Renal pelvis (tissue), 12 donors: ENCODE results near the gene TCEA2. TPM values are rescaled to one million over a fixed set of nuclear protein-coding genes. Genes with fewer than 3 reads are reported as not detected.

Source experiments
- DNase-seq: peaks from one replicate; pipeline ENCODE4 v3.0.0-alpha.2; 2013
- long read RNA-seq, 16 experiments: transcript quantifications; one replicate each; lab custom pipeline, GENCODE V29; 2026
- polyA plus RNA-seq, 3 donors: library from polyadenylated mRNA; unstranded; fragments of 120-200 nt; gene quantifications; one replicate each; pipeline ENCODE4 v1.2.1, GENCODE V29; 2013; ENCODE audit not compliant: insufficient read length in 3 of 3

The TCEA2 gene
- polyA plus RNA-seq, result 10 to 100 TPM; 88.2 to 97.1 (median 93.6) TPM
- long read RNA-seq, donor 1, transcript TCEA2-202 (10 exons, 1,235 nt), result major isoform, 35 of 36 reads
- long read RNA-seq, donor 1, partial matches to known transcripts, result 0 of 36 reads
- long read RNA-seq, donor 1, other reads (novel, unspliced or antisense), result 0 of 36 reads
- long read RNA-seq, donor 2, transcript TCEA2-202 (10 exons, 1,235 nt), result major isoform, 23 of 29 reads
- long read RNA-seq, donor 2, partial matches to known transcripts, result 0 of 29 reads
- long read RNA-seq, donor 2, other reads (novel, unspliced or antisense), result 0 of 29 reads
- long read RNA-seq, donor 3, transcript TCEA2-202 (10 exons, 1,235 nt), result major isoform, 29 of 33 reads
- long read RNA-seq, donor 3, partial matches to known transcripts, result 0 of 33 reads
- long read RNA-seq, donor 3, other reads (novel, unspliced or antisense), result 0 of 33 reads
- long read RNA-seq, donor 4, transcript TCEA2-202 (10 exons, 1,235 nt), result major isoform, 42 of 49 reads
- long read RNA-seq, donor 4, partial matches to known transcripts, result 0 of 49 reads
- long read RNA-seq, donor 4, other reads (novel, unspliced or antisense), result 0 of 49 reads
- long read RNA-seq, donor 5, transcript TCEA2-202 (10 exons, 1,235 nt), result major isoform, 16 of 18 reads
- long read RNA-seq, donor 5, partial matches to known transcripts, result 0 of 18 reads
- long read RNA-seq, donor 5, other reads (novel, unspliced or antisense), result 0 of 18 reads
- long read RNA-seq, donor 6, transcript TCEA2-202 (10 exons, 1,235 nt), result major isoform, 26 of 31 reads
- long read RNA-seq, donor 6, partial matches to known transcripts, result 0 of 31 reads
- long read RNA-seq, donor 6, other reads (novel, unspliced or antisense), result 0 of 31 reads
- long read RNA-seq, donor 7, transcript TCEA2-217 (3 exons, 670 nt), result minor isoform, 7 of 76 reads
- long read RNA-seq, donor 7, transcript TCEA2-202 (10 exons, 1,235 nt), result major isoform, 36 of 76 reads
- long read RNA-seq, donor 7, transcript TCEA2-214 (2 exons, 421 nt), result minor isoform, 5 of 76 reads
- long read RNA-seq, donor 7, partial matches to known transcripts, result 25 of 76 reads
- long read RNA-seq, donor 7, other reads (novel, unspliced or antisense), result 0 of 76 reads
- long read RNA-seq, donor 8, transcript TCEA2-202 (10 exons, 1,235 nt), result major isoform, 10 of 12 reads
- long read RNA-seq, donor 8, partial matches to known transcripts, result 0 of 12 reads
- long read RNA-seq, donor 8, other reads (novel, unspliced or antisense), result 0 of 12 reads
- long read RNA-seq, donor 9, transcript TCEA2-202 (10 exons, 1,235 nt), result major isoform, 41 of 62 reads
- long read RNA-seq, donor 9, partial matches to known transcripts, result 12 of 62 reads
- long read RNA-seq, donor 9, other reads (novel, unspliced or antisense), result 5 of 62 reads
- long read RNA-seq, donor 10, transcript TCEA2-202 (10 exons, 1,235 nt), result major isoform, 23 of 29 reads
- long read RNA-seq, donor 10, partial matches to known transcripts, result 0 of 29 reads
- long read RNA-seq, donor 10, other reads (novel, unspliced or antisense), result 0 of 29 reads
- long read RNA-seq, donor 11, transcript TCEA2-202 (10 exons, 1,235 nt), result major isoform, 18 of 26 reads
- long read RNA-seq, donor 11, partial matches to known transcripts, result 5 of 26 reads
- long read RNA-seq, donor 11, other reads (novel, unspliced or antisense), result 0 of 26 reads
- long read RNA-seq, donor 12, transcript TCEA2-202 (10 exons, 1,235 nt), result major isoform, 37 of 45 reads
- long read RNA-seq, donor 12, partial matches to known transcripts, result 0 of 45 reads
- long read RNA-seq, donor 12, other reads (novel, unspliced or antisense), result 0 of 45 reads
- long read RNA-seq, donor 13, transcript TCEA2-202 (10 exons, 1,235 nt), result major isoform, 16 of 23 reads
- long read RNA-seq, donor 13, partial matches to known transcripts, result 0 of 23 reads
- long read RNA-seq, donor 13, other reads (novel, unspliced or antisense), result 0 of 23 reads
- long read RNA-seq, donor 14, transcript TCEA2-217 (3 exons, 670 nt), result minor isoform, 5 of 77 reads
- long read RNA-seq, donor 14, transcript TCEA2-202 (10 exons, 1,235 nt), result major isoform, 40 of 77 reads
- long read RNA-seq, donor 14, partial matches to known transcripts, result 21 of 77 reads
- long read RNA-seq, donor 14, other reads (novel, unspliced or antisense), result 9 of 77 reads
- long read RNA-seq, donor 15, transcript TCEA2-202 (10 exons, 1,235 nt), result major isoform, 32 of 39 reads
- long read RNA-seq, donor 15, partial matches to known transcripts, result 0 of 39 reads
- long read RNA-seq, donor 15, other reads (novel, unspliced or antisense), result 0 of 39 reads
- long read RNA-seq, donor 16, transcript TCEA2-202 (10 exons, 1,235 nt), result major isoform, 28 of 124 reads
- long read RNA-seq, donor 16, transcript TCEA2-214 (2 exons, 421 nt), result minor isoform, 6 of 124 reads
- long read RNA-seq, donor 16, partial matches to known transcripts, result 80 of 124 reads
- long read RNA-seq, donor 16, other reads (novel, unspliced or antisense), result 5 of 124 reads

DNA sequence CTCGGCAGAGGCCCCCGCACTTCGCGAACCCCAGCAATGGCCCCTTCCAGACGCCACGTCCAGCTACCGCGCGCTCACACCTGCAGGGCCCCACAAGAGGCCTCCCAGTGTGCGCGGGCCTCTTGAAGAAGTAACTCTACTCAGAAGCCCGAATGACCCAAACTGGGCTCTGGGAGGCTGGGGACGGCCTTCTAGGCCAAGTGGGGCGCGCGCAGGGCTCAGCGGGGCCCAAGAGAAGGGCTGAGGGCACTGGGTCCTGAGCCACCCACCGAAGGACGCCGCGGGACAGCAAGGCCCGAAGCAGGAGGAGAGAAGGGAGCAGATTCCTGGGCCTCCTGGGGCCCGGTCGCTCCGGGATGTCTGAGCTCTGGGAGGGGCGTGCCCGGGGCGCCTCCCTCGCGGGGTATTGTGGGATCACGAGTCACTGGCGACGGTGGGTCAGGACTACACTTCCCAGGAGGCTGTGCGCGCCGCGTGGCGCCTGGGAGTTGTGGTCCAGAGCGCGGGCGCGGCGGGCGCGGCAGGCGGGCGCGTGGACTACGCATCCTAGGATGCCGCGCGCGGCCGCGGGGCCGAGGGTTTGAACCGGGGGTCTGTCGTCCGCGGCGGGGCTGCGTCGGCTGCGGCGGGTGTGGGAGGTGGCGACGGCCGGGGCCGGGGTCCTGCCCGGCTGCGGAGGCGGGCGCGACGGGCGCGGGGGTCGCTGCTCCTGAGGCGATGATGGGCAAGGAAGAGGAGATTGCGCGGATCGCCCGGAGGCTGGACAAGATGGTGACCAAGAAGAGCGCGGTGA lies at the start of gene TCEA2:
Gene TCEA2, plus strand, starts transcription at position 603 of the 793 bp plus-strand sequence. Its CDS starts 115 bp downstream, at position 718.
- DNase-seq, result peak; percentile 97

DNA sequence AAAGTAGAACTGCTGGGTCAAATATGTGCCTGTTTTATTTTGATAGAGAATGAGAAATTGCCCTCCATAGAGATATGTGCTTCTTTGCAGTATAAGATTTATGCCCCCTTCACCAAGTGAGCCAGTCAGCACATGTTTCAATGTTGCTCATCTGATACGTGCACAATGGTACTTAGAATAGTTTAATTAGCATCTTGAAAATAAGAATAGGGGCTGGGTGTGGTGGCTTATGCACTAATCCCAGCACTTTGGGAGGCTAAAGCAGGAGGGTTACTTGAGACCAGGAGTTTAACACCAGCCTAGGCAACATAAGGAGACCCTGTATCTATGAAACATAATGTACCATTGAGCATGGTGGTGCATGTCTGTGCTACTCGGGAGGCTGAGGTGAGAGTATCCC lies 47.4 kb upstream of the TCEA2 start:
- DNase-seq, result no peak

- no peak for DNase-seq
Observed at GRCh38 chr20:64021124-64021975, 41.6 kb upstream of the TCEA2 start.

DNA sequence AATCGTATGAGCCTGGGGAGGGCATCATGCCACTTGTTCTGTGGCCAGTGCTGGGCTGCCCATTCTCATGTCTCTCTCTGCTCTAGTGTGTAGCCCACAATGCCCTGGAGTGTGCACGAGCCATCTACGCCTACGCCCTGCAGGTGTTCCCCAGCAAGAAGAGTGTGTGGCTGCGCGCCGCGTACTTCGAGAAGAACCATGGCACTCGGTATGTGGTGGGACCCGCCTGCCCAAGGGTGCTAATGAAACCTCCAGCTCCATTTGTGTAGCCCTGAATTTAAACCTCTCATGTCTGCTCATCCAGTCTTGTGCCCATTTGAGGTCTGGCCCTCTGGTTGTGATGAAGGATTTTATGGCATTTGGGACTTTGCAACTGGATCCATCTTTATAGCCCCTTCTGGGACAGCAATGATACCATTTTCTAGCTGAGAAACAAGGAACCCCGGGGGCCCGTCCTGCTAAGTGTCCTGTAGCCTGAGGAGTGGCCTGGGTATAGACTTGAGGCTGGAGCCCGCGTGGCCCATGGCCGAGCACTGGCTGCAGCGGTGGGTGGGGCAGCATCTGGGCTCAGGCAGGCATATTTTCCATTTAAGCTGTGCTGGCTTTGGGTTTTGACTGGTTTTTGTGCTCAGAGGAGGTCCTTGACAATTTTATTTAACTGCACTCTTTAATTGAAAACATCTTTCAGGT lies 40.2 kb upstream of the TCEA2 start:
- DNase-seq, result no peak

DNA sequence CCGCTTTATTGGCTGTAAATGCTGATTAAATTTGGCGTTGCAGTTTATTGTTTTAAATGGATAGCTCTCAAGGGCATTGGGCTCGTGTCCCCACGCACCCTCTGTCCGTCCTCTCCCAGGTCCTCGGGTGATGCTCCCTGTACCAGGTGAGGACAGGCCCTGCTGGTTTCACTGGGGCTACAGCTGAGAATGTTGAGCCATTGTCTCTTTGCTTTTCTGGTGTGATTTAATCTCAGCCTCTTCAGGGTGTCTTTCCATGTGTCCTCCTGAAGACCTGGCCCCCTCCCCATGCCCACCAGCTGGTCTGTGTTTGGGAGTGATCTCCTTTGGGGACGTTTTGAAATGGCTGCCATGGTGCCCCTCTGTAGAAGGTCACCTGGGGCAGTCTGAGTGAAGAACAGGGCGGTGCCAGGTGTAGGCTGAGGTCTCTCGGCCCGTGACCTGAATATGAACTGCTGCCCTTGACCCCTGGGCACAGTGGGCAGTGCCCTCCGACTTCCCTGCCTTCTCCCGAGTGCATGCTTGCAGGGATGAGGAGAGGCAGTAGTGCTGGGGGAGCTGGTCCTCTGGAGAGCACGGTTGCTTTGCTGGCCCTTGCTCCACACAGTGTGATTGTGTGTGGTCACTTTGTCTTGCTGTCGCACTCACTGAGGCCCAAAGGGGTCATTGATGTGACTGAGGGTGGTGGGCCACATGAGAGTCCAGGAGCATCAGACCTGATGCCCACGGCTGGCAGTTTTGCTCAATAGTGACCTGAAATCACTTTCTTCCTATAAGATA lies 39.4 kb upstream of the TCEA2 start:
- no peak for DNase-seq

GRCh38 chr20:64024141-64024990 lies 38.6 kb upstream of the TCEA2 start:
- no peak for DNase-seq

GRCh38 chr20:64025101-64025825 lies 37.7 kb upstream of the TCEA2 start:
- DNase-seq, result no peak

DNA sequence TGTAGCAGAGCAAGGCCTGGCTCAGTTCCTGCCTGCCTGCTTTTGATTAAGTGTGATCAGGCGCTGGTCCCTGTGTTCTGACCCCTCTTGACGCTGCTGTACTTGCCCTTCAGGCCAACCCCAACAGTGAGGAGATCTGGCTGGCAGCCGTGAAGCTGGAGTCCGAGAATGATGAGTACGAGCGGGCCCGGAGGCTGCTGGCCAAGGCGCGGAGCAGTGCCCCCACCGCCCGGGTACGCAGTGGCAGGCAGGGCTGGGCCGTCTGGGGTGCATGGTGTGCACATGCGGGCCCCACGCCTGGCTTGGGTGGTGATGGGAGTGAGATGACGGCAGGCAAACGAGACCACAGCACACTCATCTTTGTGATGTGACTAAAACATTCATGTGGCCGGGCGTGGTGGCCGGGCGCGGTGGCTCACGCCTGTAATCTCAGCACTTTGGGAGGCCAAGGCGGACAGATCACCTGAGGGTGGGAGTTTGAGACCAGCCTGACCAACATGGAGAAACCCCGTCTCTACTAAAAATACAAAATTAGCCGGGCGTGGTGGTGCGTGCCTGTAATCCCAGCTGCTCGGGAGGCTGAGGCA lies 37.1 kb upstream of the TCEA2 start:
- DNase-seq, result no peak

- no peak for DNase-seq
Observed at GRCh38 chr20:64027981-64028685, 34.9 kb upstream of the TCEA2 start.

DNA sequence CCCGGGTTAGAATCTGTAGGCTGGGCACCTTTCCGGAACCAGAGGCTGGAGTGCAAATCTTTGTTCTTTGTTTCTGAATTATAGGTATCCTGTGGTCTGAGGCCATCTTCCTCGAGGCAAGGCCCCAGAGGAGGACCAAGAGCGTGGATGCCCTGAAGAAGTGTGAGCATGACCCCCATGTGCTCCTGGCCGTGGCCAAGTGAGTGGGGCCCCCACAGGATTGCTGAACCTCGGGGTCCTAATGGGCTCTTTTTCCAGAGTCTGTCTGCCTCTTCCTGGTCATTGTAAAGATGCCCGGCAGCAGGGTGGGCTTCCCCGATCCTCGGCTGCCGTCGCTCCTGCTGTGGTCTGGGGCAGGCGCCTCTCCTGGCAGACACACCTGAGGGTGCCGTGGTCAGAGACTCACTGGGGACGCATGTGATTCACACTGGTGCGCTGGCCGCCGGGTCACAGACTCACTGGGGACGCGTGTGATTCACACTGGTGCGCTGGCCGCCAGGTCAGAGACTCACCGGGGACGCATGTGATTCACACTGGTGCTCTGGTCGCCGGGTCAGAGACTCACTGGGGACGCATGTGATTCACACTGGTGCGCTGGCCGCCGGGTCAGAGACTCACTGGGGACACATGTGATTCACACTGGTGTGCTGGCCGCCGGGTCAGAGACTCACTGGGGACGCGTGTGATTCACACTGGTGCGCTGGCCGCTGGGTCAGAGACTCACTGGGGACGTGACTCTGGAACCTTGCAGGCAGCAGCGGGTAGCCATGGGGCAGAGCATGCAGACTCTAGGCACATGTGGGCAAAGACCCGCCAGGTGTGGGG lies 33.5 kb upstream of the TCEA2 start:
- DNase-seq, result no peak

- no peak for DNase-seq
Observed at GRCh38 chr20:64030371-64031134, 32.4 kb upstream of the TCEA2 start.
